Muscle of leg (tissue), 11 donors: Measurements from ENCODE around the gene MIOS. TPM values are rescaled to one million over a fixed set of nuclear protein-coding genes. Genes with fewer than 3 reads are reported as not detected.
A peak's percentile ranks its signal among the peaks of the same experiment; 100 is the strongest.
"Not testable (repeated sequence)": the region's sequence is repeated elsewhere in the genome, so short reads cannot be mapped to it uniquely, and the experiment has no call there.

Experiments
- DNase-seq: peaks from one replicate; pipeline ENCODE4 v3.0.0; 2013
- H3K27ac ChIP-seq: one replicate; pipeline ENCODE4 v1.5.1; 2013; ENCODE audit warnings: mild to moderate bottlenecking, low read length, control low read depth
- H3K27me3 ChIP-seq: one replicate; pipeline ENCODE4 v1.6.1; 2013; ENCODE audit warnings: low read length; ENCODE audit not compliant: control insufficient read depth, insufficient read depth
- H3K36me3 ChIP-seq: one replicate; pipeline ENCODE4 v1.6.1; 2013; ENCODE audit warnings: low read length; ENCODE audit not compliant: control insufficient read depth, insufficient read depth
- H3K4me1 ChIP-seq: one replicate; pipeline ENCODE4 v1.6.1; 2013; ENCODE audit warnings: low read length; ENCODE audit not compliant: control insufficient read depth, insufficient read depth
- H3K4me3 ChIP-seq: one replicate; pipeline ENCODE4 v1.5.1; 2013; ENCODE audit warnings: low read length, control low read depth
- H3K9me3 ChIP-seq: replicated peaks from 2 replicates; pipeline ENCODE4 v1.6.1; 2013; ENCODE audit warnings: low read depth, low read length; ENCODE audit not compliant: control insufficient read depth
- WGBS: methylation state at CpG from one replicate; pipeline ENCODE4 v1.1.5; 2013; ENCODE audit warnings: missing lambda C conversion rate; ENCODE audit not compliant: insufficient coverage; 5-methylcytosine and 5-hydroxymethylcytosine counted together
- polyA plus RNA-seq, 8 donors: library from polyadenylated mRNA; unstranded; fragments of 120-200 nt; gene quantifications; one replicate each; pipeline versions ENCODE4 v1.2.1 to v1.2.3, GENCODE V29; 2013; ENCODE audit warnings: inconsistent platforms in 1 of 8, low replicate concordance in 1 of 8; ENCODE audit not compliant: insufficient read length in 8 of 8, insufficient read depth in 1 of 8
- total RNA-seq: library from RNA; stranded (reverse); fragments of 120-200 nt; gene quantifications from one replicate; pipeline ENCODE4 v1.2.4, GENCODE V29; 2013

MIOS gene
- total and polyA plus RNA-seq, 9 donors: 20.7 to 32.6 (median 27.2) TPM

DNA sequence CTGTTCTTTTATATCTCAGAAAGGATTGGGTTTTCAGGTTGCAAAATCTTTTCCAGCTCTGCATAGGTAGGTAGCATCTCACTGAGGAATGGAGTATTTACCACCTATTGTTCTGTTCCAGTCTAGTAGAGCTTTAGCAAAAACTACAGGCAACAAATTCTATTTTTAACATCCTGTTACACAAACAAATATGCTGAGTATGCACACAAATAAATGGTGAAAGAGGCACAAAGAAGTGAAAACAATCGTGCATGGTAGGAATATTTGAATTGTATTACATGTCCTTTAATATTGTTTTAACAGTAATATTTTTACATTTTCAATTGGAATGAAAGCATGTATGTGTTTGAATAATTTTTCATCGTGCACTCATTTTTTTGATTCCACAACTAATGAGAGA is 14.5 kb upstream of the MIOS start:
- WGBS: no CpG with 5 or more reads among the region's 2 CpGs

DNA sequence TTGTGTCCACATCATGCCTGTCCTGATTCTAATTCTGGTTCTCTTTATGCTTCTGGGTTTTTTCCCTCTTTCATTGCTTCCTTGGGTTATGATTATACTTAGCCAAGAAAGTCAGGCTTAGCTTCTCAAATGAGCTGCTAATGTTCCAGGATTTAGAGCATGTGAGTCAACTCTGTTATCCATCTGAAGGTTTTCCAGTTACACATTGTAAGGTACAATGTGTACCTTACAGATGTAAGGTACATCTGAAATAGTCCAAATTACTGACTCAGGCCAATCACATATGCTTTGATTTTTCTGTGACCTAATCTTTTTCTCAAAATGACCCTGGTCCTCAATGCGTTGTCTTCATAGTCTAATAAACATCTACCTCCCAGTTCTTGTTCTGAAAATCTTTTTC is 13.3 kb upstream of the MIOS start:
- Histone ChIP-seq H3K4me3 (no peak overlapping the region), H3K27me3 (no peaks in the 10 kb centered on the region), H3K36me3 (no peaks in the 10 kb centered on the region), H3K4me1 (peaks cover 6% of the 10 kb centered on the region), H3K27ac (no peak overlapping the region), H3K9me3 (no peaks in the 10 kb centered on the region)
- no CpG with 5 or more reads among the region's 1 CpG for WGBS
- no peak for DNase-seq

More for the DNA sequence above, 14.5 kb upstream of the MIOS start:
- Histone ChIP-seq H3K4me3 (no peak overlapping the region), H3K4me1 (peaks cover 6% of the 10 kb centered on the region), H3K27ac (no peak overlapping the region), H3K36me3 (no peaks in the 10 kb centered on the region), H3K9me3 (no peaks in the 10 kb centered on the region), H3K27me3 (no peaks in the 10 kb centered on the region)
- no peak for DNase-seq

DNA sequence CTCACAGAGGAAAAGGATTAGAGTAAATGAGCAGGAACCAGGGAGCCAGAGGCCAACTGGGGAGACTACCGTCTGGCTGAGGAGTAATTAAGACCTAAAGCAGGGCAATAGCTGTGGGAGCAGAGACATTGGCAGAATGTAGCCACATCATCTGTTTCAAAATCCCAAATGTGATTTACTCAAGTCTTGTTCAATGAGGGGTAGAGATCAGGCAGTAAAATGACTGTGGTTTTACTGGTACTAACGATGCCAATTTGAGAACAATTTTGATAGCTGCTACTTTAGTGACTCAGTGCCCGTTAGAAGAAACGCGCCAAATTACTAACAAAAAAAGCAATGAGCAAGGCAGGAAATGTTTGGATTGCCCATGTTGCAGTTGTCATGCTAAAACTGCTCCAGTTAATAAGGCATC is 12.7 kb upstream of the MIOS start:
- H3K27ac ChIP-seq: peak overlapping the region; percentile 17
- no peaks in the 10 kb centered on the region for H3K27me3 ChIP-seq
- peaks cover 6% of the 10 kb centered on the region for H3K4me1 ChIP-seq
- H3K4me3 ChIP-seq: no peak overlapping the region
- no peaks in the 10 kb centered on the region for H3K9me3 ChIP-seq
- no peak for DNase-seq
- H3K36me3 ChIP-seq: no peaks in the 10 kb centered on the region
- WGBS: 50% methylated on average over 1 of the region's 5 CpGs

DNA sequence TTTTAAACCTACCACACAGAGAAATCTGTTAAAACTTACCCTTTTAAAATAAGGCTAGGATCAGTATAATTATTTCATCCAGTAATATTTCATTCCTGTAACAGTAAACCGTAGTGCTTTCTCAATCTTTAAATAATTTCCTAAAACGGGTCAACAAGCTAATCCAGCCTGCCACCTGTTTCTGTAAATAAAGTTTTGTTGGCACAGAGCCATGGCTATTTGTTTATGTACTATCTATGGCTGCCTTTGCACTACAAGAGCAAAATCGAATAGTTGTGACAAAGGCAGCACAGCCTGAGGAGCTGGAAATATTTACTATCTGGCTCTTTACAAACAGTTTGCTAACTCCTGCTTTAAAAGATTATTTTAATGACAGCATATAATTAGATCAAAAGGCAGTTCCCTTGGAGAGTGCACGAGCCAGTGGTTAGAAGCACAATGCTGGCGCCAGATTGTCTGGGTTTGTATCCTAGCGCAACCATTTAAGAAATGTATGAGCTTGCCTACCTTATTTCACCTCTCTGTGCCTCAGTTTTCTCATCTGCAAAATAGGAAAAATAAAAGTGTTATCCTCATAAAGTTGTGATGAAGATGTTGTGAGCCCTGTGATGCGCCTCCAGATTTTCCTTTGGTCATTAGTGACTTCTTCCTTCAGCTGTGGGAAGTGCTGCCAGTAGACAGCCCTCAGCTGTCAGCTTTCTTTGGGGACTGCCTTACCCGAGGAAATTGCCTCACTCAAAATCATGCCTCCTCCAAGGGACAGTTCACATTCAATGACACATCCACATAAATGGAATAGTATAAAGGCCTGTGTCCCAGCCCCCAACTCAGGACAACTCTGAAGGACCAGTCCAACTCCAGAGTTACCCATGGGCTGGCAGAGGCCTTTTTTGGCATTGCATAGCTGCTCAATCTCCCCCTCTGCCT is 11.8 kb upstream of the MIOS start:
- Histone ChIP-seq H3K36me3 (no peaks in the 10 kb centered on the region), H3K9me3 (no peaks in the 10 kb centered on the region), H3K27me3 (no peaks in the 10 kb centered on the region), H3K27ac (peak overlapping the region; percentile 65), H3K4me1 (peaks cover 6% of the 10 kb centered on the region), H3K4me3 (no peak overlapping the region)
- peak; percentile 71 for DNase-seq
- WGBS: 80% methylated on average over 1 of the region's 8 CpGs

DNA sequence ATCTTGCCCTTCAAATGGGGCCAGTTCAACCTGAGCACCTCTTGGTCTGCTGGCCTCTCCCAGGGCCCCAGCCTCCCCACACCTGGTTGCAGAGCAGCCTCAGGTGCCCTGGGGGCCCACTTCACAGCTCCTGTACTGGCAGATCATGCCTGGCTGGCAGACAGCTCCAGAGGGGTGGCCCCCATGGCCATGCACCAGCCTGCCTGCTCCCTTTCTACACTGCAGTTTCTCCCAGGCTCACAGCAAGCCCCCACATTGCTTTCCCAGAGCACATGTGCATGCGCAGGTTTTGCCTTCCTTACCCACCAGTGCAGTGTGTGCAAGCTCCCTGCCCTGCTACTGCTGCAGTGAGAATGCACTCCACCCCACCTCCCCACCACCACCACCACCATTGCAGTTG is 9.8 kb upstream of the MIOS start:
- 100% methylated on average over 1 of the region's 1 CpG for WGBS
- H3K9me3 ChIP-seq: no peaks in the 10 kb centered on the region

DNA sequence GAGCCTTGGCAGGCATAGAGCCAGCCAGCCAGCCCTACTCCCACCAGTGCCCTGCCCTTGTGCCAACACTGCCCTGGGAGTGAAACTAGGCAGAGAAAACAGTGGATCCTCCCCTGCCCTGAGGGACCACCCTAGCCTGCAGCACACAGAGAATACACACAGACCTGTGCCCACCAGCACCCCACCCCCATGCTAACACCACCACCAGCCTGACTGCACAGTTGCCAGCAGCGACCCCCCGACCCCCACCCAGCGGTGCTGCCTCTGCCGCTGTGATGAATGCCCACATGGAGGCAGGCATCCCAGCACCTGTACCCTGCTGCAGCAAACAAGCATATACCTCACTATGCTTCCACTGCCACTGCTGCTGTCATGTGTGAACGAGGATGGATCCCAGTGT is 9.4 kb upstream of the MIOS start:
- no peaks in the 10 kb centered on the region for H3K36me3 ChIP-seq
- 78% methylated on average over 5 of the region's 5 CpGs for WGBS
- no peak for DNase-seq
- peaks cover 6% of the 10 kb centered on the region for H3K4me1 ChIP-seq
- no peak overlapping the region for H3K27ac ChIP-seq
- H3K9me3 ChIP-seq: no peaks in the 10 kb centered on the region
- no peaks in the 10 kb centered on the region for H3K27me3 ChIP-seq
- no peak overlapping the region for H3K4me3 ChIP-seq

More for the DNA sequence above, 9.8 kb upstream of the MIOS start:
- H3K27me3 ChIP-seq: no peaks in the 10 kb centered on the region
- H3K4me3 ChIP-seq: no peak overlapping the region
- no peaks in the 10 kb centered on the region for H3K36me3 ChIP-seq
- DNase-seq: no peak
- no peak overlapping the region for H3K27ac ChIP-seq
- peaks cover 6% of the 10 kb centered on the region for H3K4me1 ChIP-seq

DNA sequence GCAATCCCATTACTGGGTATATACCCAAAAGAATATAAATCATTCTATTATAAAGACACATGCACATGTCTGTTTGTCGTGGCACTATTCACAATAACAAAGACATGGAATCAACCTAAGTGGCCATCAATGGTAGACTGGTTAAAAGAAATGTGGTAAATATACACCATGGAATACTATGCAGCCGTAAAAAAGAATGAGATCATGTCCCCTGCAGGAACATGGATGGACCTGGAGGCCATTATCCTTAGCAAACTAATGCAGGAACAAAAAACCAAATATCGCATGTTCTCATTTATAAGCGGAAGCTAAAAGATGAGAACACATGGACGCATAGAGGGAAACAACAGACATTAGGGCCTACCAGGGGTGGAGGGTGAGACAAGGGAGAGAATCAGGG is 5.1 kb upstream of the MIOS start:
- not testable (repeated sequence) for H3K4me3 ChIP-seq, H3K9me3 ChIP-seq, H3K27me3 ChIP-seq, H3K4me1 ChIP-seq, DNase-seq, H3K36me3 ChIP-seq, H3K27ac ChIP-seq
- no CpG with 5 or more reads among the region's 5 CpGs for WGBS

DNA sequence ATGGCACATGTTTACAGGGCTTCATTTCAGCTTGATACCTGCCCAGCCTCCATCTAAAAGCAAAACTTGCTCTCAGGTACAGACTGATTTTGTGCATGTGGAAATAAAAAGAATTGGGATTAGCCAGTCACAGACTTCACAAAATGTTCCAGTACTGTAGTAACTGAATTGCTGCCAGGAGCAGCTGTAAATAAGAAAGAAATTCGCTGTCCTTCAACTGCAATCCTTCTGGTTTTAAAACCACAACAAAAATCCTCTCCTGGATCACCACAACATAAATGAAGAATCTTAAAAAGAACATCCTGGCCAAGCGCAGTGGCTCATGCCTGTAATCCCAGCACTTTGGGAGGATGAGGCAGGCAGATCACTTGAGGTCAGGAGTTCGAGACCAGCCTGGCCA is 3.9 kb upstream of the MIOS start:
- Histone ChIP-seq H3K27ac (no peak overlapping the region), H3K9me3 (no peaks in the 10 kb centered on the region), H3K4me3 (no peak overlapping the region), H3K27me3 (no peaks in the 10 kb centered on the region), H3K36me3 (no peaks in the 10 kb centered on the region), H3K4me1 (no peaks in the 10 kb centered on the region)
- DNase-seq: no peak
- WGBS: 80% methylated on average over 1 of the region's 3 CpGs

DNA sequence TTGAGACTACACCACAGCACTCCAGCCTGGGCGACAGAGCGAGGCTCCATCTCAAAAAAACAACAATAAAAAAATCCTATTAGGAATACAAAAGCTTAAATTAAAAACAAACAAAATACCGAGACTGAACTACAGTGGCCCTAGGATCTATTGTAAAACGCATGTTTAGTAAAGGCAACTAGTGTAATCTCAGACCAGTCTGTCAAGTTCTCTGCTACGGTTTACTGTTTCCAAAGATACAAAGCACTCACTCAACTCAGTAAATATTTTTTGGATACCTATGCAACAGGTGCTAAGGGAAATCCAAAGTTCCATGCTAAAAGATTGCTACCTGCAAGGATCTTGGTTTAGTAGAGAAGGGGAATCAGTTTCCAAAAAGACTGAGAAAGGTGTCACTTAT is 3.4 kb upstream of the MIOS start:
- no peak overlapping the region for H3K27ac ChIP-seq
- no peaks in the 10 kb centered on the region for H3K27me3 ChIP-seq
- H3K36me3 ChIP-seq: no peaks in the 10 kb centered on the region
- H3K4me3 ChIP-seq: no peak overlapping the region
- no peaks in the 10 kb centered on the region for H3K9me3 ChIP-seq
- WGBS: no CpG with 5 or more reads among the region's 5 CpGs
- DNase-seq: no peak
- H3K4me1 ChIP-seq: no peaks in the 10 kb centered on the region

DNA sequence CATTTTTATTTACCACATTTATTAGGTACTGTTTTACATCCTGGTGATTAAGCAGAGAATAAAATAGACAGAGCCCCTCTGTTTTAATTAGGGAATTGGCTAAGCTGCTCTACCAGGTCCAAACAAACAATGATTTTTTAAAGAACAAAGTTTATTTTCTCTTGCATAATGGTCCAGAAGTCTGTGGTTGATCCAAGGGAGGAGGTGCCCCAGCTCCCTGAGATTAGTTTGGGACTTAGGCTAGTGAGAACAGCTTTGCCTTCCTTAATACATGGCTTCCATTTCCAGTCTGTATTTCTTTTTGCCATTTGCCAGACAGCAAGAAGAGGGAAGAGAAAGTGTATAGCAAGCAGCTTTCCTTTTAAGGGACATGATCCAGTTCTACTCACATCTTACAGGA is 2.9 kb upstream of the MIOS start:
- Histone ChIP-seq H3K36me3 (no peaks in the 10 kb centered on the region), H3K9me3 (no peaks in the 10 kb centered on the region), H3K27ac (no peak overlapping the region), H3K4me3 (no peak overlapping the region), H3K27me3 (no peaks in the 10 kb centered on the region), H3K4me1 (no peaks in the 10 kb centered on the region)
- no peak for DNase-seq
